Transverse colon (tissue), 3 donors: ENCODE data around the gene APCDD1L.

Experiments
- POLR2A ChIP-seq: fragments of 450-650 bp; IDR thresholded peaks from one replicate; pipeline ENCODE4 v1.6.1; 2016; ENCODE audit warnings: antibody characterized with exemption, mild to moderate bottlenecking, moderate library complexity
- TF ChIP-seq, protein P1 (sequence below), 5 experiments: fragments of 200-600 bp in 3 of 5; fragments of 450-650 bp in 2 of 5; sonication (generic) in 3 of 5; IDR thresholded peaks; 1 replicate in 2 of 5; 2 replicates in 3 of 5; pipeline ENCODE4 v1.5.1; 2016 to 2017; ENCODE audit warnings: antibody characterized with exemption in 5 of 5, inconsistent platforms in 3 of 5, mild to moderate bottlenecking in 2 of 5, moderate library complexity in 1 of 5

DNA sequence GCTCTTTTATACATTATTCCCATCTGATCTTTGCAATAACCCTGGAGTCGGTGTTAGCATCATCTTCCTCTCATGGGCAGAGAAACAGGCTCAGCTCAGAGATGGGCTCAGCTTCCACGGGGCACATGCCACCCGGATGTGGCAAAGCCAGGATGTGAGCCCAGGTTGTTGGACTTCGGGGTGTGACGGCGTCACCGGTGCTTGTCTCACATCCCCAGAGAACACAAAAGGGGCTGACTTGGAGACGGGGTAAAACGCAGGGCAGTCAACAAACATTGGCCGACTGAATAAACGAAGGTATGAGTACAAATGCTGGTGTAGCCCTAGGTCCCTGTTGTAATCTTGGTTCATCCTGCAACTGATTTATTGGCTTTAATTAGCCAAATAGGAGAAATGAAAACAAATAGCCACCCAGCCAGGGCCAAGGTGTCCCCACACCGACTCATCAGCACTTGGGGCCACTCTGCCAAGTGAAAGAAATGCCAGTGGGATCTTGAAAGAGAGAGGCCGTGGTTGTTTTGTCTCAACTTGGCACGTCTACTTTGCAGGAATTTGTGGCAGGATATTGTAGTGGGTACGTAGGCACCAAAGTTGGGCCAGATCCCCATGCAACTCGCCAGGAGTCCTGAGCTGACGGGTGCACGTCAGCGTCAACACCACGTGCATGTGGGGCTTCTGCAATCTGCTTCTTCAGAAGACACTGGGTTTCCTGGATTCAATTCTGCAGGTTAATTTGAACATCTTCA is 42.8 kb downstream of the APCDD1L start:
- TF ChIP-seq, protein P1, sequence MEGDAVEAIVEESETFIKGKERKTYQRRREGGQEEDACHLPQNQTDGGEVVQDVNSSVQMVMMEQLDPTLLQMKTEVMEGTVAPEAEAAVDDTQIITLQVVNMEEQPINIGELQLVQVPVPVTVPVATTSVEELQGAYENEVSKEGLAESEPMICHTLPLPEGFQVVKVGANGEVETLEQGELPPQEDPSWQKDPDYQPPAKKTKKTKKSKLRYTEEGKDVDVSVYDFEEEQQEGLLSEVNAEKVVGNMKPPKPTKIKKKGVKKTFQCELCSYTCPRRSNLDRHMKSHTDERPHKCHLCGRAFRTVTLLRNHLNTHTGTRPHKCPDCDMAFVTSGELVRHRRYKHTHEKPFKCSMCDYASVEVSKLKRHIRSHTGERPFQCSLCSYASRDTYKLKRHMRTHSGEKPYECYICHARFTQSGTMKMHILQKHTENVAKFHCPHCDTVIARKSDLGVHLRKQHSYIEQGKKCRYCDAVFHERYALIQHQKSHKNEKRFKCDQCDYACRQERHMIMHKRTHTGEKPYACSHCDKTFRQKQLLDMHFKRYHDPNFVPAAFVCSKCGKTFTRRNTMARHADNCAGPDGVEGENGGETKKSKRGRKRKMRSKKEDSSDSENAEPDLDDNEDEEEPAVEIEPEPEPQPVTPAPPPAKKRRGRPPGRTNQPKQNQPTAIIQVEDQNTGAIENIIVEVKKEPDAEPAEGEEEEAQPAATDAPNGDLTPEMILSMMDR (IDR thresholded peaks at IDR 0.05), result no peak
- no peak for TF ChIP-seq POLR2A
